GM19438 (cell line): ENCODE results near the gene RAB1A.
"Not testable (repeated sequence)": the region's sequence is repeated elsewhere in the genome, so short reads cannot be mapped to it uniquely, and the experiment has no call there.

Experiments used
- ATAC-seq: cut with Tn5 transposase; IDR thresholded peaks from one replicate; pipeline ENCODE4 v1.9.1; 2021; ENCODE audit warnings: low read depth; ENCODE audit not compliant: unreplicated experiment

Gene RAB1A

DNA sequence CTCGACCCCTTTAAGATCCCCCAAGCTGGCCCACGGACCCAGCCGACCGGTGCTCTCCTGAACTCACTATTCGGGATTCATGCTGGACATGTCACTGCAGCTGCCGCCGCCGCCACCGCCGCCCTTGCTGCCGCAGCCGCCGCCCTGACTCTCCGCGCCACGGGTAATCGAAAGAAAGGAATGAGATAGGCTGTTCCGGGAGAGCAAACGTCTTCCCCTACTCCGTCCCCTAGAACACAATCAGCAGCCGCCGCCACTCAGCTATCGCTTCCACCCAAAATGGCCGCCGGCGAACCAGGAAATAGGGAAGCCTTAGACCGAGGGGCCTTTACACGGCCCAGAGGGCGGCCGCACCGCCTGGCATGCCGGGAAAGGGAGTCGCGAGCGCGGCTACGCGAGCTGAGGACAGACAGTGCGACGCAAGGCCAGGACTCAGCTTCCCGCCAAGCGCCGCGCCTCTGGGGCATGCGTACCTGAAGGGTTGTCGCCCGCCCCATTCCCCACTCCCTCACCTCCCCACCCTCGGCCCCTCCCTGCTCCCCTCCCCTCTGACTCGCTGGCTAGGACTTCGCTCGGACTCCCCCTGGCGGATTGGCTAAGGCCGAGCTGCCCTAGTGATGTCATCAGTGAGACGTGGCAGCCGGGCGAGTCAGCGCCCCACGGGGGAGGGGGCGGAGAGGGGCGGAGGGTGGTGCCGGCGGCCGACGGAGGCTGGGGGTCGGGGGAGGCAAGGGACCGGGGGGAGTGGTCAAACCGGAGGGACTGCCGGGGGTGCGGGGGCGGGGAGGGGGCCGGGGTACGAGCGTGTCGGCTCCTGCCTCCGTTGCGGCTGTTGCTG lies at the start of gene RAB1A:
RAB1A (minus strand) TSS at position 281 of the 838 bp plus-strand sequence; CDS start at position 90, 191 bp downstream.
- ATAC-seq, result peak; percentile 96

DNA sequence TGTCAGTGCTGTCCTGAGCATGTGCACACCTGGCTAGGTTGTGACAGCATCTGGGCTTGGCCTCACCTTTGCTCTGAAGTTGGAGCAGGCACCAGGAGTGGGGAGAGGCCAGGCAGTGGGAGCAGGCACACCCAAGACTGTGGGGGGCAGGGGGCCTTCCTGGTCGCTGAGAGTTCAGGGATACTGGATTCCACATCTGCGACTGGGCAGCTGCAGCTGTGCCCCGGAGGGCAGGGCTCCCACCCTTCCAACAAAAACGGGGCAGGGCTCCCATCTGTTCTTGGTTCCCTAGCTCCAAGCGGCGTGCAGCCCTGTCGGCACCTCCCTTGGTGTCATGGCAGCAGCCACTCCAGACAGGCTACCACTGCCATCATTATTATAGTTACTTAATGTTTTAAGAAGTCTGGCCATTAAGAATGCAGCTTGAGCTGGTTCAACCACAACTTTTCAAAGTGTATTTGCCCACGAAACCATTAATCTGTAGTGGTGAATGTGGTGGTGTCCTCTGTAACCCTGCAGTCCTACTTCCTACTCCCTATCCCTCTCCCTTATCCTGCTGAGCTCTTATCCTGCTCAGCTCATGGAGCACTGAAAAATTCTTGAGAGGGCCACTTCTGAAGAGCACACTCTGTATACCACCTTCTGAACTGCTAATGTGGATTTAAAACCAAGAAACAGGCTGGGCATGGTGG lies 48.0 kb upstream of the RAB1A start:
- ATAC-seq, result no peak

DNA sequence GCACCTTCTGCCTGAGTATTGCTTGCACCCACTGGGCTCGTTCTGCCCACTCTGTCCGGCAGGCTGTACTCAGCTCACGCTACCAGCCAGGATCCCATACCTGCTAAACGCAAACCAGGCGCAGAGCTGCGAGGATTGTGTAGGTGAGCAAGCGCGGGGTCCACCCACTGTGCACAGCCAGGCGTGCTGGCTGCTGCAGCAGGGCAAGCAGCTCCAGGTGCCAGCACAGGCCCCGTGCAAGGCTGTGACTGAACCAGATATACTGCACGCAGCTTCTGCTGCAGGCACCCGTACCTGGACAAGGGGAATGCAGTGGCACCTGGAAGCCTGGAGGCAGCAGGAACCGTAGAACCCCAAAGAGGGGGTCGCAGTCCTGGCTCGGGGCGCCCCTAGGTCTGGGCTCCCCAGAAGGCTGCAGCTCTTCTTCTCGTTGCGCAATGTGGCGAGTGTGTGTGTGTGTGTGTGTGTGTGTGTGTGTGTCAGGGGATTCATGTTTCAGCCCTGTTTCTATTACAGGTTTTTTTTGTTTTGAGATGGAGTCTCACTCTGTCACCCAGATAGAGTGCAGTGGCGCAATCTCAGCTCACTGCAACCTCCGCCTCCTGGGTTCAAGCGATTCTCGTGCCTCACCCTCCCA lies 46.1 kb upstream of the RAB1A start:
- no peak for ATAC-seq

DNA sequence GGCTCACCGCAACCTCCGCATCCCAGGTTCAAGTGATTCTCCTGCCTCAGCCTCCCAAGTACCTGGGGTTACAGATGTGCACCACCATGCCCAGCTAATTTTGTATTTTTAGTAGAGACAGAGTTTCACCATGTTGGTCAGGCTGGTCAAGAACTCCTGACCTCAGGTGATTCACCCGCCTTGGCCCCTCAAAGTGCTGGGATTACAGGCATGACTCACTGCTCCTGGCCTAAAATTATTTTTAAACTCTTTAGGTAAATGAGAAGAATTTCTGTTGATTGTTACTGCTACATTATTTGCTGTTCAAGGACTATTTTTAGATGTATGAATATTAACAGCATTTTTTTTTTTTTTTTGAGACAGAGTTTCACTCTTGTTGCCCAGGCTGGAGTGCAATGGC lies 44.1 kb upstream of the RAB1A start:
- not testable (repeated sequence) for ATAC-seq

DNA sequence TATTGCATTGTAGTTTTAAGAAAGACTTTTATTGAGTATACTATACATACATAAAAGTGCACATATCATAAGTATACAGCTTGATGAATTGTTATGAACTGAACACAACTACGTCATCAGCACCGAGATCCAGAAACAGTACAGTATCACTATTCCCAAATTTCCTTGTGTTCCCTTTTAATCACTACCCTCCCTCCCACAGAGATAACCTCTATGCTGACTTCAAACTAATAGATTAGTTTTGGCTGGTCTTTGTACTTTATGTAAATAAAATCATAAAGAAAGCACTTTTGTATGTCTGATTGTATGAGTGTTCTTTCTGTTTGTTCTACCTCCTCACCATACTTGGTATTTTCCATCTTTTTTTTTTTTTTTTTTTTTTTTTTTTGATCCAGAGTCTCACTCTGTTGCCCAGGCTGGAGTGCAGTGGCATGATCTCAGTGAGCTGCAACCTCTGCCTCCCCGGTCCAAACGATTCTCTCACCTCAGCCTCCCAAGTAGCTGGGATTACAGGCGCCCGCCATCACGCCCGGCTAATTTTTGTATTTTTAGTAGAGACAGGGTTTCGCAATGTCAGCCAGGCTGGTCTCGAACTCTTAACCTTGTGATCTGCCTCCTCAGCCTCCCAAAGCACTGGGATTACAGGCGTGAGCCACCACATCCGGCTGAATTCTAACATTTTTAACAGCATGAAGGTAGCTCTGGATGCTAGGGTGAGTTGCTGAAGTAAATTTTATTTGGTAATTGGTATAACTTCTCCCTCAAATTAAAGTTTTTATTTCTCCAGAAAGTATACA lies 43.3 kb upstream of the RAB1A start:
- ATAC-seq, result no peak

DNA sequence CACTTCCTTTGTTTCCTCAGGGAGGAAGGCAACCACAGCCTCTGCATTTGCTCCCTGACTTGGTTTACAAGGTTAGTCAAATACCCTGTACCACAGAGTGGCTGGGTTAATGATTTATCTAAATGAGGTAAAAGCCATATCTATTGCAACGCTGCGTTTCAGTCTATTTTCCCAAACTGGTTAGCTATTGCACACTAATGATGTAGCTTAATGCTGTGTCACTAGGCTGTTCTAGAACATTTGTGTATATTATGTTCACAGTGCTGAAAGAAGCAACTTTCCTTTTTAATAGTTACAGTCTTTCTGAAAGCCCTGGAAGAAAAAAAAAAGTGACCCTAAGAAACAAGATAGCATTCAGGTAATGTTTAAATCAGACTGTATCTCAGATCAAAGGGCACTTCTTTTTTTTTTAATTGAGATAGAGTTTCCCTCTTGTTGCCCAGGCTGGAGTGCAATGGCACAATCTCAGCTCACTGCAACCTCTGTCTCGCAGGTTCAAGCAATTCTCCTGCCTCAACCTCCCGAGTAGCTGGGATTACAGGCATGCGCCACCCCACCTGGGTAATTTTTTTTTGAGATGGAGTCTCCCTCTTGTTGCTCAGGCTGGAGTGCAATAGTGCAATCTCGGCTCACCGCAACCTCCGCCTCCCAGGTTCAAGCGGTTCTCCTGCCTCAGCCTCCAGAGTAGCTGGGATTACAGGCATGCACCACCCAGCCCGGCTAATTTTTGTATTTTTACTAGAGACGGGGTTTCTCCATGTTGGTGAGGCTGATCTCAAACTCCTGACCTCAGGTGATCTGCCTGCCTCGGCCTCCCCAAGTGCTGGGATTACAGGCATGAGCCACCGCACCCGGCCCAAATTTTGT lies 40.9 kb upstream of the RAB1A start:
- not testable (repeated sequence) for ATAC-seq

DNA sequence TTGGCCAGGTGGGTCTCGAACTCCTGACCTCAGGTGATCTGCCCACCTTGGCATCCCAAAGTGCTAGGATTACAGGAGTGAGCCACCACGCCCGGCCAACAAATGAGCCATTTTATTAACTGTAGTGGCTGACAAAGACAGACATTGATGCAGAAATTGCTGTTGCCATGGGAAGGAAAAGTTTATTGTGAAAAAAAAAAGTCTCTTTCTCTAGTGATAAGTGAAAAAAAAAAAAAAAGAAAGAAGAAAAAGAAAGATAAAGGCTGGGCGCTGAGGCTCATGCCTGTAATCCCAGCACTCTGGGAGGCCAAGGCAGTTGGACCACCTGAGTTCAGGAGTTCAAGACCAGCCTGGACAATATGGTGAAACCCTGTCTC lies 39.8 kb upstream of the RAB1A start:
- no peak for ATAC-seq

DNA sequence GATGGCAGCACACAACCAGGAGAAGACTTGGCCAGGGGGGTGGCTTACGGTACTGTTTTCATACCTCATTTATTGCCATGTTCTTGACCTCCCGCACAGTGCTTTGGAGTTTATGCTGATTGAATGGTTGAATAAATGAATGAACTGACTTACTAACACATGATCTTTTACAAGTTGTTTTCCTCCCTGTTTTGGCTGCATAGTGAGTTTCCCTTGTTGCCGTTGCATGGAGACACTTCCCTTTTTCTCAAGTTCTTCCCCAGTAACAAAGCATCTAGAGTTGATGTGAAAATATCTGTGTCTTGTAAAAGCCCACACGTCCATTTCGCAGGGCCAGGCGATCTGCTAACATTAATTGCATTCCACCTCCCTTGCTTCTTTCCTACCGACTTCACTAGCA lies 35.7 kb upstream of the RAB1A start:
- no peak for ATAC-seq

DNA sequence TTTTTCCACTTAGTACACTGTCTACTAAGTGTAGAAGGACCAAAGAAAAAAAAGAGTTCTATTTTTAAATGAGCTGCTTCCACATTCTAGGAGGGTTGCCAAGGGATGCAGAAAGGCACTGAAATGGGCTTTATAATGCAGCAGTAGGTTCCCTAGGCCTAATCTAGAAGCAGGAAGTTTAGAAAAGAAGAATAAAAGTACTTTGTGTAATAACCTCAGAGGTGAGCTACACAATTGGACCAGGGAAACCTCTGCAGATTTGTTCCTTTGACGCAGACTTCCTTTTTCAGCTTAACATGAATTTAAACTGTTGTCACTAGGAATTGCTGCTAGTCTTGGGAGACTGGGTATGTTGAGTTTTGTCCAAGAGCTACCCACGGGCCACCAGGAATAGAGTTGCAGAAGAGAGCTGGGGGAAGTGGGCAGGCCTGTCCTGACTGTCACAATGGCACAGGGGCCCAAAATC lies 34.6 kb upstream of the RAB1A start:
- ATAC-seq, result no peak

DNA sequence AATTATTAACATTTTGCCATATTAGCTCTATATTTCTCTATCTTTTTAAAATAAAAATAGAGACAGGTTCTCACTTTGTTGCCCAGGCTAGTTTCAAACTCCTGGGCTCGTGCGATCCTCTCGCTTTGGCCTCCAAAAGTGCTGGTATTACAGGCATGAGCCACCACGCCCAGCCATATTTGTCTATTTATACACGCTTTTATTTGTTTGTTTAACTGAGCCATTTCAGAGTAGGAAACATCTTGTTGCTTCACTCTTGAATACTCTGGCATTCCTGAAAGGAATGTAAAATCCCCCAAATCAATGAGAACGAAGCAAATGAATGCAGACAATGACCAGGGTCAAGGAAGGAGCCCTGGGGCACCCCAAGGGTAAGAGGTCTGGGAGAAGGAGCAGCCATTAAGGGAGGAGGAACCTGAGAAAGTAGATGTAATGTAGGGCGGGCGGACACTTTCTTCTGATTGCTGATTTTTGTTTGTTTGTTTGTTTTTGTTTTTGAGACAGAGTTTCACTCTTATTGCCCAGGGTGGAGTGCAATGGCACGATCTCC lies 31.7 kb upstream of the RAB1A start:
- no peak for ATAC-seq

DNA sequence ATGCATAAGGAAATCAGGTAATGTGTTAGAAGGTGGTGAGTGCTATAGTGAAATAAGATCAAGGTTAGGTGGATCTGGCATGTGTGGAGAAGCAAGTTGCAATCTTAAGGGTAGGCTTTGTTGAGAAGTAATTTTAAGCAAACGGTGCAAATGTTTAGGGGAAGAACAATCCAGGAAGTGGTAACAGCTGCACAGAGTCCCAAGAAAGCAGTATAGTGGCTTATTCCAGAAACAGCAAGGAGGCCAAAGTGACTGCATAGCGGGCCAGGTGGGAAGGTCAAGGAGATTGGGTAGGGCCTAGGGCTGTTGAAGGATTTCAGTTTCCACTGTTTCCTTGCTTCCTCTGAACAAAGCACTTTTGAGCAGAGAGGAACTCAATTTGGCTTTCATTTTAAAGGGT lies 30.0 kb upstream of the RAB1A start:
- no peak for ATAC-seq

DNA sequence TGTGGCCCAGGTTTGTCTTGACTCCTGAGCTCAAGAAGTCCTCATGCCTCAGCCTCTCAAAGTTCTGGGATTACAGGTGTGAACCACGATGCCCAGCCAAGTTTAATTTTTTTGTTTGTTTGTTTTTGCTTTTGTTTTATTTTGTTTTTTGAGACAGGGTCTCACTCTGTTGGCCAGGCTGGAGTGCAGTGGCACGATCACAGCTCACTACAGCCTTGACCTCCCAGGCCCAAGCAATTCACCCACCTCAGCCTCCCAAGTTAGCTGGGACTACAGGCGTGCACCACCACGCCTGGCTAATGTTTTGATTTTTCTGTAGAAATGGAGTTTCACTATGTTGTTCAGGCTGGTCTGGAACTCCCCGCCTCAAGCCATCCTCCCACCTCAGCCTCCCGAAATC lies 29.4 kb upstream of the RAB1A start:
- ATAC-seq, result no peak

DNA sequence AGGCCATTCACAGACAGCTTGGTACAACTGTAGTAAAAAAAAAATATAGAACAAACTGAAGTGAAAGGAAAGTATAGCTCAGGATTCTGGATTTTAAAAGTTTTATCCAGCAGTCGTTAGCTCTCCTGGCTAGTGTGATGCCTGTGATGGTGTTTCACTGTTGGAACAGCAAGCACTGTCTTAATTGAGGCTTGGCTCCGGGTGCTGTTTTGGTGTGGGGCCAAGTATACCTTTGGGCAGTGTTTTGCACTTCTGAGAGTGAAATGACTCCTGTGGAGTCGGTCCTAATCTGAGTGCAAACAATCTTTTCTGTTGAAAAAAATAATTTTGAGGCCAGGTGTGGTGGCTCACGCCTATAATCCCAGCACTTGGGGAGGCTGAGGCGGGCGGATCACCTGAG lies 28.7 kb upstream of the RAB1A start:
- ATAC-seq, result no peak

DNA sequence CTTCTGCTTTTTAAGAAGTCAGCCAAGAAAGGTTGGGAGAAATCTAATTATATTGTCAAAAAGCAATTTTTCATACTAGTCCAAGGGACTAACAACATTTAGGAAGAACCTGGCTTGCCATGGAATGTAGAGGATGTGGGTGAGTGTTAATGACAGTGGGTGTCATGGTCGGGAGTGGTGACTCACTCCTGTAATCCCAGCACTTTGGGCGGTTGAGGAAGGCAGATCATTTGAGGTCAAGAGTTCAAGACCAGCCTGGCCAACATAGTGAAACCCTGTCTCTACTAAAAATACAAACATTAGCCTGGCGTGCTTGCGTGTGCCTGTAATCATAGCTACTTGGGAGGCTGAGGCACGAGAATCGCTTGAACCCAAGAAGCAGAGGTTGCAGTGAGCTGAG lies 27.9 kb upstream of the RAB1A start:
- not testable (repeated sequence) for ATAC-seq

DNA sequence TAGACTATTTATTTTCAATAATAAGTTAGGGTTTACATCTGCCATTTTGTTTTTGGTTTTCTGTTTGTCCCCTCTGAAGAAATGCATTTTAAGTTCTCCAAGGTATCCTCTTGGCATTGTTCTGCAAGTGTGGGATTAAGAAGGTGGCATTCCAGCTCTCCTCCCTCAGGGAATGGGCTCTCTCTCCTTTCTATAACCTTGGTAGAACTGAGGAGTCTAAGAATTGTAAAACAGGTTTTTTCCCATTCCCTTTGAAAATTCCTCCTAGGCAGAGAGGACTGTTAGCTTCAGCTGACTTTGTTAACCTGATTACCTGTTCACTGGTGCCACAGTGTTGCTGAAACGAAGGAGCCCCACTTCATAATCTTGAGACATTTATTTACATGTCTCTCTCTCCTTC lies 26.1 kb upstream of the RAB1A start:
- no peak for ATAC-seq

DNA sequence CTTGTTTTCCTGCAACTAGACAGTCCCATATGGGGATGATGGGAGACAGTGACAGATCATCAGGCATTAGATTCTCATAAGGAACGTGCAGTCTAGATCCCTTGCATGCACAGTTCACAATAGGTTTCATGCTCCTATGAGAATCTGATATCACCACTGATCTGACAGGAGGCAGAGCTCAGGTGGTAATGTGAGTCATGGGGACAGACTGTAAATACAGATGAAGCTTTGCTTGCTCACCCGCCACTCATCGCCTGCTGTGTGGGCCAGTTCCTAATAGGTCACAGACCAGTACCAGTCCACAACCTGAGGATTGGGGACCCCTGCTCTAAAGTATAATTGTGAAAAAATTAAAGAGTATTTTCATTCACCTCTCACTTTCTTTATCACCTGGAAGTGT lies 23.6 kb upstream of the RAB1A start:
- ATAC-seq, result no peak

DNA sequence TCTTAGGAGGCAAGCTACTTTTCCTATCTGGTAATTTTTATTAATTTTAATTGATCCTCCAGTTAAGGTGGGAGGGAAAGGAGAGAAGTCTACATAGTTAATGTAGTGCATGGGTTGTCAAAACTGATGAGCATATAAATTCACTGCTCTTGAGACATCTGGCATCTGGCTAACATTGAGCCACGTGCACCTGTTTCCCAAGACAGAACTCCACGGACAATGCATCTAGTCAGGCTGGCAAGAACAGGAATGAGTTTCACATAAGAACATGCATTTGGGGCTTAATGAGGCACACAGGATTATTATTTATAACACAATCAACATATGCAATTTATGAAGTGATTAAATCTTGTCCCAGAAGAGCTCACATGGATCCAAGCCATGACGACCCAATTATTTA lies 16.2 kb upstream of the RAB1A start:
- no peak for ATAC-seq

DNA sequence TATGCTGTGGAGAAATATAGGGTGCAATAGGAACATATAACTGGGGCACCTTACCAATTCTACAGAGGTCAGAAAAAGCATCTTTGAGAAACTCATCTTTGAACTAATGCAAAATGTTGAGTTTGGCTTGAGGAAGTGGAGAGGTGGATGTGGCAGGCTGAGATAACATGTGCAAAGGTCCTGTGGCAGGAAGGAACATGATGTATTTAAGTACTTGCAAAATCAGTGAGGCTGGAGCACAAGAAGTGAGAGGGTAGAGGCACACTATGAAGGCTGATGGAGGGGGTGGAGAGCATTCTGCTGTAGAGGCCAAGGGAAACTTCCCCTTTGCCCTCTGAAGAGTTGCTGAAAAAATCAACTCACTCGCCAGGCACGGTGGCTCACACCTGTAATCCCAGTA lies 14.7 kb upstream of the RAB1A start:
- no peak for ATAC-seq

DNA sequence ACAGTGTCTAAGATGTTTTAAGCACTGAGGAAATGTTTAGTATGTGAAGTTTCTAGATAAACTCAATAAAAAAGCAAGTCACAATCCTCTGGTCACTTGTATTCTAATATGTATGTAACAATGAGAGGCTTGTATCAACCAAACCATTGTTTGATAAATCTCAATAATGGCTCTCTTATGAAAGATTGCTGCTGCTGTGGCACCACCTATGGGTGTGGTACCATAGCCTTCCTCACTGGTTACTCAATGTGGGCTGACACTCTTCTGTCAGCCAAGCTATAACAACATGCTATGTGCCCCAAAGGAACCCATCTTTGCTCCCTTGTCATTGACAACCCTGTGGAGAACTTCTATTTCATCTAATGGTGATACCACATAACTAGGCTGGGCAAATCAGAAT lies 12.6 kb upstream of the RAB1A start:
- ATAC-seq, result no peak
